Inferior parietal cortex (tissue), 1 donor: ENCODE data around the gene LEFTY1.

Experiments used
- DNase-seq: peaks from one replicate; pipeline ENCODE4 v3.0.0-alpha.2; 2016; ENCODE audit errors: extremely low spot score

Gene LEFTY1

GRCh38 chr1:225871359-225872074 lies 17.4 kb downstream of the LEFTY1 start:
- no peak for DNase-seq

- DNase-seq: no peak
These were observed 18.0 kb downstream of the LEFTY1 start for GRCh38 chr1:225870911-225871310.

GRCh38 chr1:225868631-225869330 lies 20.2 kb downstream of the LEFTY1 start:
- no peak for DNase-seq

GRCh38 chr1:225866981-225867380 lies 22.0 kb downstream of the LEFTY1 start:
- no peak for DNase-seq

- no peak for DNase-seq
These were observed 22.7 kb downstream of the LEFTY1 start for GRCh38 chr1:225866061-225866837.

- DNase-seq: no peak
These were observed 23.4 kb downstream of the LEFTY1 start for GRCh38 chr1:225865514-225865913.

- DNase-seq: no peak
These were observed 25.8 kb downstream of the LEFTY1 start for GRCh38 chr1:225863167-225863566.

- DNase-seq: no peak
These were observed 26.4 kb downstream of the LEFTY1 start for GRCh38 chr1:225862581-225862950.

- no peak for DNase-seq
These were observed 26.9 kb downstream of the LEFTY1 start for GRCh38 chr1:225861834-225862580.

GRCh38 chr1:225860876-225861441 lies 28.0 kb downstream of the LEFTY1 start:
- DNase-seq: no peak

- no peak for DNase-seq
These were observed 28.8 kb downstream of the LEFTY1 start for GRCh38 chr1:225860107-225860506.

GRCh38 chr1:225859151-225859550 lies 29.8 kb downstream of the LEFTY1 start:
- DNase-seq: no peak

- no peak for DNase-seq
These were observed 31.7 kb downstream of the LEFTY1 start for GRCh38 chr1:225857256-225857655.

GRCh38 chr1:225855503-225856300 lies 33.2 kb downstream of the LEFTY1 start:
- DNase-seq: no peak

- DNase-seq: no peak
These were observed 35.5 kb downstream of the LEFTY1 start for GRCh38 chr1:225853441-225853840.

GRCh38 chr1:225852413-225853124 lies 36.4 kb downstream of the LEFTY1 start:
- no peak for DNase-seq

GRCh38 chr1:225851805-225852204 lies 37.1 kb downstream of the LEFTY1 start:
- no peak for DNase-seq

GRCh38 chr1:225850370-225850769 lies 38.6 kb downstream of the LEFTY1 start:
- no peak for DNase-seq

GRCh38 chr1:225849925-225850324 lies 39.0 kb downstream of the LEFTY1 start:
- no peak for DNase-seq
